GM19099 (cell line): ENCODE data around the gene TTC34.
A peak's percentile ranks its signal among the peaks of the same experiment; 100 is the strongest.

Source experiments
- POLR2A ChIP-seq: IDR thresholded peaks from 3 replicates; pipeline ENCODE4 v1.6.1; 2011; ENCODE audit warnings: low read depth; ENCODE audit not compliant: insufficient read length; ENCODE audit errors: extremely low read depth

The TTC34 gene

DNA sequence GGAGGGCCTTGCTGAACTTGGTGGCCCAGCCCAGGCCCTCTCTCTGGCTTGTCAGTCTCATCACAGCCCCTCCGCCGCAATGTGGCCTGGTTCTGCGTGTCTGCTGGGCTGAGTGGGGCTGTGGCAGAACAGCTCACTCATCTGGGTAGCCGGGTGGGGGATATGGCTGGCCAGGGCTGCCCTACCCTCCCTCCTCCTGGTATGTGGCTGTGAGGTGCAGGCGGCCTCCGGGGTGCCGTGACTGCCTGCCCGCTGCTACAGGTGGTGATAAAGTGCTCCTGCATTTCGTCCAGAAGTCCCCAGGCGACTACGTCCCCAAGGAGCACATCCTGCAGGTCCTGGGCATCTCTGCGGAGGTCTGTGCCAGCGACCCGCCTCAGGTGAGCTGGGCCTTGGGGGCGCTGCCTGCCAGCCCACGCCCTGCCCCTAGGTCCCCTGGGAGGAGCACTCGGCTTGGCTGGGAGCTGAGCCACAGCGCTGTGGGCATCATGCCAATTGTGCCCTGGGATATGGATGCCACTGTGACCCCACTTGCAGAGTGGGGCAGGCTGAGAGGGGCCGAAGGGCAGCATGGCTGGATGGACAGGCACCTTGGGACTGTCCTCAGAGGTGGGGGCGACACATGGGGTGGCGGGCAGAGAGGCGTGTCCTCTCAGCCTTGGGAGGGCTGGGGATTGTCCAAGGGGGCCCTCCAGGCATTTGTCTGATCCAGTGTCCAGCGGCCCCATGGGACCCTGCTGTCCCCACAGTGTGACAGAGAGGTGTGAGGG, 212.6 kb downstream of the TTC34 start:
- no peak for TF ChIP-seq POLR2A

DNA sequence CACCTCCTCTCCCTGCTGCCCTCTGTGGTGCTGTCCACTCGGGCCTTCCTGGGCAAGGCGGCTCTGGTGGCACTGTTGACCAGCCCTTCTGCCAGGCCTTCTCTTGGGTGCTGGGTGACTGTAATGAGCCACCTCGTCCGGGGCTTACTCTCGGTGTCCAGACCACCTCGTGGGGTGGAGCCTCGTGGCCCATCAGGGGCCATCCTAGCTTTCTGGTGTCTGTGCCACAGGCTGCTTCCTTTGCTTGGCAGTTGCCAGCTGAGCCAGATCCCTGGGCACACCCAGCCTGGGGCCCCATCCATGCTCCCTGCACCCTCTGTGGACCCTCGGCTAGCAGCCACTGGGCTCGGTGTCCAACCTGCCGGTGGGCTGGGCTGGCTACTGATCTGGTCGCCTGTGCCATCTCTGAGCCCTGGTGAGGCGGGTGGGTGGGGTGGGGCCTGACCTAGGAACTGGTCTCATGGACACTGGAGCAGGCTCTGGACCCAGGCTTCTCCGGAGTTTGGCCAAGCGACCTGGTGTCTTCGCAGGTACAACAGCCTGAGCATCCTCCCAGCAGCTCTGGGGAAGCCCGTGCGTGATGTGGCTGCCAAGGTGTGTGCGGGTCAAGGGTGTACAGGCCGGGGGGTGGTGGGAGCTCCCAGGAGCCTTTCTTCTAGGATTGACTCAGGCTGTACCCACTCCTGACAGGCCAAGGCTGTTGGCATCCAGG, 213.5 kb downstream of the TTC34 start:
- TF ChIP-seq POLR2A: no peak

- TF ChIP-seq POLR2A: no peak
Measured at GRCh38 chr1:2587071-2587859, 214.2 kb downstream of the TTC34 start.

GRCh38 chr1:2586154-2587070, 215.1 kb downstream of the TTC34 start, which contains the start of gene PRXL2B:
TSS of gene PRXL2B (plus strand) at chr1:2586777. CDS start at chr1:2586886, 109 bp downstream.
- peak; percentile 68 for TF ChIP-seq POLR2A
